Measurements from ENCODE around the gene GAS1. TPM values are rescaled to one million over a fixed set of nuclear protein-coding genes. Genes with fewer than 3 reads are reported as not detected.

Gene GAS1
- total RNA-seq, 1 experiment from 2014 or later, result 0.07 TPM

DNA sequence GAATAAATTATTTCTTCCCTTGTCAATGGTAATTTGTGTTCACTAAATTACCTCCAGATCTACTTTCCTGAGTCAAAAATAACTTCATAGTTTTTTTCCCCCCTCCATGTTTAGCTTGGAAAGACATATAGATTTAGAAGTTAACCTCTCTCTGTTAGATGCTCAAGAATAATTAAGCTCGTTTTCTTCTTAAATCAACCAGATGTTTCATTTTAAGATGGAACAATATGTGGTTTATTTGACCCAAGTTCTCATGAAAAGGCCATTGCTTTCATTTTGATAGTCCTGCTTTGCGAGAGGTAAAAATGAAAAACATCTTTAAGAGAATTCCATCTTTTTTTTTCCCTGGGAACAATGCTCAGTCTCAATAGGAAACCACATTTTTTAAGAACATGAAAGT is 27.7 kb upstream of the GAS1 start:
- H3K4me2 ChIP-seq (ENCODE audit: low read length), result no peak overlapping the region
- no peaks in the 10 kb centered on the region for H4K20me1 ChIP-seq (ENCODE audit: insufficient read depth)
- ChIA-PET CTCF (no interaction called here), POLR2A (interaction anchor here (0.6 kb wide), 1 partner anchor 54 kb away, joined by 5 read pairs; no protein-coding TSS in a partner anchor), RAD21 (ENCODE audit: low non-redundant PET in 1 of 2, low total read pairs in 2 of 2, uncharacterized antibody in 2 of 2, unreplicated experiment in 2 of 2) (no interaction called here)
- DNase-seq (ENCODE audit: low read depth, low spot score), result no peak
- no TSS peak for BruUV-seq (replicated peaks)
- peaks cover 53% of the 10 kb centered on the region for H3K27me3 ChIP-seq (ENCODE audit: insufficient read depth, low read length)
- H3K27ac ChIP-seq (ENCODE audit: low read depth, low read length), result no peak overlapping the region
- no peaks in the 10 kb centered on the region for H3K9me2 ChIP-seq (ENCODE audit: insufficient read depth)
- intact Hi-C loops (cut with micrococcal nuclease), result no loop called here
- no peaks in the 10 kb centered on the region for H3K36me3 ChIP-seq (ENCODE audit: control insufficient read depth in 1 of 2, insufficient read depth in 2 of 2, low read length in 2 of 2)
- H2AFZ ChIP-seq (ENCODE audit: low read depth, low read length, poor library complexity, severe bottlenecking), result no peak overlapping the region
- H3K4me3 ChIP-seq (replicated peaks in 1 of 2; ENCODE audit: low read depth in 1 of 2, low read length in 2 of 2), result no peak overlapping the region
- TF ChIP-seq RAD21 (IDR thresholded peaks at IDR 0.05; ENCODE audit: low read depth) (no peak), EZH2 (IDR thresholded peaks at IDR 0.05) (no peak), FOSL1 (IDR thresholded peaks at IDR 0.05; ENCODE audit: low read depth) (no peak), SRF (IDR thresholded peaks at IDR 0.05; ENCODE audit: low read depth) (no peak), POLR2A (IDR thresholded peaks at IDR 0.05; ENCODE audit: borderline replicate concordance, extremely low read depth, insufficient read depth, insufficient read length) (no peak), POLR2AphosphoS5 (IDR thresholded peaks at IDR 0.05; ENCODE audit: low read depth, low read length) (no peak), EZH2phosphoT487 (IDR thresholded peaks at IDR 0.05; ENCODE audit: borderline replicate concordance) (no peak), YY1 (IDR thresholded peaks at IDR 0.05; ENCODE audit: extremely low read depth, insufficient replicate concordance, low read depth, low read length) (no peak)
- TF ChIP-seq, protein P1, sequence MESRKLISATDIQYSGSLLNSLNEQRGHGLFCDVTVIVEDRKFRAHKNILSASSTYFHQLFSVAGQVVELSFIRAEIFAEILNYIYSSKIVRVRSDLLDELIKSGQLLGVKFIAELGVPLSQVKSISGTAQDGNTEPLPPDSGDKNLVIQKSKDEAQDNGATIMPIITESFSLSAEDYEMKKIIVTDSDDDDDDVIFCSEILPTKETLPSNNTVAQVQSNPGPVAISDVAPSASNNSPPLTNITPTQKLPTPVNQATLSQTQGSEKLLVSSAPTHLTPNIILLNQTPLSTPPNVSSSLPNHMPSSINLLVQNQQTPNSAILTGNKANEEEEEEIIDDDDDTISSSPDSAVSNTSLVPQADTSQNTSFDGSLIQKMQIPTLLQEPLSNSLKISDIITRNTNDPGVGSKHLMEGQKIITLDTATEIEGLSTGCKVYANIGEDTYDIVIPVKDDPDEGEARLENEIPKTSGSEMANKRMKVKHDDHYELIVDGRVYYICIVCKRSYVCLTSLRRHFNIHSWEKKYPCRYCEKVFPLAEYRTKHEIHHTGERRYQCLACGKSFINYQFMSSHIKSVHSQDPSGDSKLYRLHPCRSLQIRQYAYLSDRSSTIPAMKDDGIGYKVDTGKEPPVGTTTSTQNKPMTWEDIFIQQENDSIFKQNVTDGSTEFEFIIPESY (IDR thresholded peaks at IDR 0.05; ENCODE audit: extremely low read depth, insufficient replicate concordance, low read length), result no peak
- TF ChIP-seq, protein P2, sequence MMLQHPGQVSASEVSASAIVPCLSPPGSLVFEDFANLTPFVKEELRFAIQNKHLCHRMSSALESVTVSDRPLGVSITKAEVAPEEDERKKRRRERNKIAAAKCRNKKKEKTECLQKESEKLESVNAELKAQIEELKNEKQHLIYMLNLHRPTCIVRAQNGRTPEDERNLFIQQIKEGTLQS (IDR thresholded peaks at IDR 0.05), result no peak
- TF ChIP-seq, protein P3, sequence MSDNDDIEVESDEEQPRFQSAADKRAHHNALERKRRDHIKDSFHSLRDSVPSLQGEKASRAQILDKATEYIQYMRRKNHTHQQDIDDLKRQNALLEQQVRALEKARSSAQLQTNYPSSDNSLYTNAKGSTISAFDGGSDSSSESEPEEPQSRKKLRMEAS (IDR thresholded peaks at IDR 0.05), result no peak
- H3K4me1 ChIP-seq (ENCODE audit: control insufficient read depth in 1 of 2, insufficient read depth in 2 of 2, low read length in 2 of 2), result no peaks in the 10 kb centered on the region
- H3K9ac ChIP-seq (ENCODE audit: low read length), result no peak overlapping the region
- H3K9me3 ChIP-seq (ENCODE audit: control insufficient read depth in 1 of 2, insufficient read depth in 1 of 2, low read depth in 1 of 2, low read length in 2 of 2), result no peaks in the 10 kb centered on the region
- H3K79me2 ChIP-seq (ENCODE audit: insufficient read depth, low read length), result no peaks in the 10 kb centered on the region
- ATAC-seq, result no peak

Data from HCT116 (cell line).